Measurements from ENCODE around the gene MAD1L1.

The MAD1L1 gene

DNA sequence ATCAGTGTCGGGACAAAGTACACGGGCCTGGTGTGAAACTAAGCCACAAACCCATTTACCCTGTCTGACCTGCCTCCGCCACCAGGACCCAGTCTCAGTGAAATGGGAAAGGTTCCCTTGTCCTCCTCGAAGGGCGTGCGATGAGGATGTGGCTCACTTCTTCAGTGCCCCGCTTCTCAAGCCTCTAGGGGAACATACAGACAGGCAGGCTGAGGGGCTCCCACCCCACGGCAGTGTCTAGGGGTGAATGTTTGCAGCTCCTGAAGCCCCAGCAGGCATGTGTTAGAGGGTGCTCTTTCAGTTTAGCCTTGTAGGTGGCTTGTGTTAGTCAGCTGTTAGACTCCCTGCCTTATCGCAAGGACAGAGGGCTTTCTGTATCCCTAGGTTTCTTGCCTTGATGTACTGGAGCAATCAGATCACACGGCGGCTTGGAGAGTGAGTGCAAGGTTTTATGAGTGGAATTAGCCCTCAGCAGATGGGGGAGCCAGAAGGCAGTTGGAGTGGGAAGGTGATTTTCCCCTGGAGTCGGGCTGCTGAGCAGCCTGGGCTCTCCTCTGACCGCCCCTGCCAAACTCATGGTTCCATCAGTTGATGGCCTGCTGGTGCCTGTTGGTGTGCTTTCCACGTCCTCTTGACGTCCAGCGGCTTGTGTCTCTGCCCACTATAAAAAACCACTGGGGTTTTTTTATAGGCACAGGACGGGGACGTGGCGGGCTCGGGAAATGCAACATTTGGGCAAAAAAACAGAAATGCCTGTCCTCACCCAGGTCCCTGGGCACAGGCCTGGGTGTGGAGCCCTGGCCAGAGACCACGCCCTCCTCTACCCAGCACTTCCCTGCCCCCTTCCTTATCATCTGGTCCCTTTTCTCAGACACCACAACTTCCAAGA, 10.0 kb upstream of the MAD1L1 start (continued):
- TF ChIP-seq, protein P1, sequence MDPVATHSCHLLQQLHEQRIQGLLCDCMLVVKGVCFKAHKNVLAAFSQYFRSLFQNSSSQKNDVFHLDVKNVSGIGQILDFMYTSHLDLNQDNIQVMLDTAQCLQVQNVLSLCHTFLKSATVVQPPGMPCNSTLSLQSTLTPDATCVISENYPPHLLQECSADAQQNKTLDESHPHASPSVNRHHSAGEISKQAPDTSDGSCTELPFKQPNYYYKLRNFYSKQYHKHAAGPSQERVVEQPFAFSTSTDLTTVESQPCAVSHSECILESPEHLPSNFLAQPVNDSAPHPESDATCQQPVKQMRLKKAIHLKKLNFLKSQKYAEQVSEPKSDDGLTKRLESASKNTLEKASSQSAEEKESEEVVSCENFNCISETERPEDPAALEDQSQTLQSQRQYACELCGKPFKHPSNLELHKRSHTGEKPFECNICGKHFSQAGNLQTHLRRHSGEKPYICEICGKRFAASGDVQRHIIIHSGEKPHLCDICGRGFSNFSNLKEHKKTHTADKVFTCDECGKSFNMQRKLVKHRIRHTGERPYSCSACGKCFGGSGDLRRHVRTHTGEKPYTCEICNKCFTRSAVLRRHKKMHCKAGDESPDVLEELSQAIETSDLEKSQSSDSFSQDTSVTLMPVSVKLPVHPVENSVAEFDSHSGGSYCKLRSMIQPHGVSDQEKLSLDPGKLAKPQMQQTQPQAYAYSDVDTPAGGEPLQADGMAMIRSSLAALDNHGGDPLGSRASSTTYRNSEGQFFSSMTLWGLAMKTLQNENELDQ (tag by site-specific recombination; IDR thresholded peaks at IDR 0.05; ENCODE audit: low read depth): no peak

DNA sequence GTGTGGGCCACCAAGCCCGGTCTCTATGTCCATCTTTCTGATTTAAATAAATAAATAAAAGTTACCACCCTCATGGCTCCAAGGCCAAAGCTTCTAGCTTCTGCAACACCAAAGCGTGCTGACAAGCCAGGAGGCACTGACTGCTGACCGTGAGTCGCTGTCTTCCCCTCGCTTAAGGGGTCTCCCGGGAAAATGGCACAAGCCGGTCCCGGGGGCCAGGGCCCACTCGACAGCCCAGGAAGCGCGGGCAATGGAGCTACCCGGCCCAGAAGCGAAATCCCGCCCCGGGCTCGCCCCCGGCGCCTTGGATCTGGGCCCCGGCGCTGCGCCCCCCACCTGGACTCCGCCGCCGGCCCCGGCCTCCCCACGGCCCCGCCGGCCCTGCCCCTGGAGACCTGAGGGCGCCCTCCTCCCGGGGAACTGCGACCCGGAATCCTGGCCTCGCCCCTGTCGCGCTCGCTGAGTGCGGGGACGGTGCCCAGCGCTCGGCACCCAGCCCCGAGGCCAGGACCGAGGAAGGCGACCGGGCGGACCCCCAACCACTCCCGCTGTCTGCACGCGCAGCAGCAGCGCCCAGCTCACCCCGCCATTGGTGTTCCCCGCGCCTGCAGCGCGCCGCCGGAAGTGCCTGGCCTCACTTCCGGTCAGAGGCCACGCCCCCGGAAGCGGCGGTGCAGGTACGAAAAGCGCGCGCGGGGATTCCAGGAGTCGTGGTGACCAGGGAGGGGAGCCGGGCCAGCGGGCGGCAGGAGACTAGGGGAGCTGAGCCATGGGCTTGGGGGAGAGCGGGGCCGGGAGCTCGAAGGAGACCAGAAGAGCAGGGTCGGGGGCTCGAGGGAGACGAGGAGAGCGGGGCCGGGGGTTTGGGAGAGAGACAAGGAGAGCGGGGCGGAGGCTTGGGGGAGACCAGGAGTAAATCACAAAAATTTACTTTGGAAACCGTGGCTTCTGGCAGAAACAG, 9.1 kb upstream of the MAD1L1 start, which contains the start of the genes MRM2 and NUDT1:
Gene MRM2, minus strand, starts transcription at position 626 of the 961 bp plus-strand sequence. Its CDS starts 36 bp downstream, at position 590.
Gene NUDT1, plus strand, starts transcription at position 647 of the 961 bp plus-strand sequence. CDS start 2,349 bp downstream, outside the sequence.
- CTCF ChIA-PET: interaction anchor here (0.6 to 2.6 kb wide), 3 partner anchors 10 to 106 kb away, joined by 3 to 7 read pairs (median 4); partner anchors contain the start of gene MAD1L1
- H3K36me3 ChIP-seq (ENCODE audit: control insufficient read depth in 2 of 2, insufficient read depth in 1 of 2, low read length in 2 of 2): peaks cover 31 to 33% of the 10 kb centered on the region in 2 experiments; a peak in 2 of 3 replicates
- no peaks in the 10 kb centered on the region for H3K9me3 ChIP-seq (ENCODE audit: control insufficient read depth, insufficient read depth, low read depth, low read length)
- H3K27ac ChIP-seq (ENCODE audit: extremely low read depth, low read depth, low read length): peak within 1 kb of the TSS; percentile 77
- H3K4me3 ChIP-seq (ENCODE audit: low read depth, low read length): peak within 1 kb of the TSS; percentile 99
- H3K4me1 ChIP-seq (ENCODE audit: control insufficient read depth, insufficient read depth, low read length): peaks cover 8% of the 10 kb centered on the region; the same call in 1 of the 2 replicates
- POLR2A ChIA-PET: interaction anchor here (0.7 to 3.3 kb wide), 7 partner anchors 9 to 146 kb away, joined by 3 to 25 read pairs (median 4); partner anchors contain the start of gene MAD1L1
- TF ChIP-seq ZNF114 (tag by site-specific recombination; IDR thresholded peaks at IDR 0.05) (no peak), ZNF76 (tag by site-specific recombination; IDR thresholded peaks at IDR 0.05; ENCODE audit: borderline replicate concordance, low read depth) (0 out of 2 replicates have a peak, but pooled peaks have one; percentile 19), YY1 (tag by site-specific recombination; IDR thresholded peaks at IDR 0.05) (peak; percentile 74), KLF8 (tag by site-specific recombination; IDR thresholded peaks at IDR 0.05) (0 out of 2 replicates have a peak, but pooled peaks have one; percentile 45), ZEB2 (tag by site-specific recombination; IDR thresholded peaks at IDR 0.05) (peak; percentile 86), BCL11A (tag by site-specific recombination; IDR thresholded peaks at IDR 0.05; ENCODE audit: low read depth) (peak; percentile 93), ZNF677 (tag by site-specific recombination; IDR thresholded peaks at IDR 0.05) (no peak), ZNF610 (tag by site-specific recombination; IDR thresholded peaks at IDR 0.05; ENCODE audit: borderline replicate concordance) (0 out of 2 replicates have a peak, but pooled peaks have one; percentile 33), ZNF248 (tag by site-specific recombination; IDR thresholded peaks at IDR 0.05) (no peak), ZNF394 (tag by site-specific recombination; IDR thresholded peaks at IDR 0.05; ENCODE audit: borderline replicate concordance) (peak; percentile 15; the same call in 1 of the 2 replicates), ZXDB (tag by site-specific recombination; IDR thresholded peaks at IDR 0.05) (peak; percentile 73), ZNF558 (tag by site-specific recombination; IDR thresholded peaks at IDR 0.05) (no peak), SP3 (tag by site-specific recombination; IDR thresholded peaks at IDR 0.05) (peak; percentile 68), KLF10 (tag by site-specific recombination; IDR thresholded peaks at IDR 0.05) (peak; percentile 74), KLF16 (tag by site-specific recombination; IDR thresholded peaks at IDR 0.05) (peak; percentile 85), YY2 (tag by site-specific recombination; IDR thresholded peaks at IDR 0.05) (peak; percentile 86), GLIS2 (tag by site-specific recombination; IDR thresholded peaks at IDR 0.05) (peak; percentile 37; the same call in 1 of the 2 replicates)
- TF ChIP-seq, protein P2, sequence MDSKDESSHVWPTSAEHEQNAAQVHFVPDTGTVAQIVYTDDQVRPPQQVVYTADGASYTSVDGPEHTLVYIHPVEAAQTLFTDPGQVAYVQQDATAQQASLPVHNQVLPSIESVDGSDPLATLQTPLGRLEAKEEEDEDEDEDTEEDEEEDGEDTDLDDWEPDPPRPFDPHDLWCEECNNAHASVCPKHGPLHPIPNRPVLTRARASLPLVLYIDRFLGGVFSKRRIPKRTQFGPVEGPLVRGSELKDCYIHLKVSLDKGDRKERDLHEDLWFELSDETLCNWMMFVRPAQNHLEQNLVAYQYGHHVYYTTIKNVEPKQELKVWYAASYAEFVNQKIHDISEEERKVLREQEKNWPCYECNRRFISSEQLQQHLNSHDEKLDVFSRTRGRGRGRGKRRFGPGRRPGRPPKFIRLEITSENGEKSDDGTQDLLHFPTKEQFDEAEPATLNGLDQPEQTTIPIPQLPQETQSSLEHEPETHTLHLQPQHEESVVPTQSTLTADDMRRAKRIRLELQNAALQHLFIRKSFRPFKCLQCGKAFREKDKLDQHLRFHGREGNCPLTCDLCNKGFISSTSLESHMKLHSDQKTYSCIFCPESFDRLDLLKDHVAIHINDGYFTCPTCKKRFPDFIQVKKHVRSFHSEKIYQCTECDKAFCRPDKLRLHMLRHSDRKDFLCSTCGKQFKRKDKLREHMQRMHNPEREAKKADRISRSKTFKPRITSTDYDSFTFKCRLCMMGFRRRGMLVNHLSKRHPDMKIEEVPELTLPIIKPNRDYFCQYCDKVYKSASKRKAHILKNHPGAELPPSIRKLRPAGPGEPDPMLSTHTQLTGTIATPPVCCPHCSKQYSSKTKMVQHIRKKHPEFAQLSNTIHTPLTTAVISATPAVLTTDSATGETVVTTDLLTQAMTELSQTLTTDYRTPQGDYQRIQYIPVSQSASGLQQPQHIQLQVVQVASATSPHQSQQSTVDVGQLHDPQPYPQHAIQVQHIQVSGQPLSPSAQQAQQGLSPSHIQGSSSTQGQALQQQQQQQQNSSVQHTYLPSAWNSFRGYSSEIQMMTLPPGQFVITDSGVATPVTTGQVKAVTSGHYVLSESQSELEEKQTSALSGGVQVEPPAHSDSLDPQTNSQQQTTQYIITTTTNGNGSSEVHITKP (tag by site-specific recombination; IDR thresholded peaks at IDR 0.05): 0 out of 2 replicates have a peak, but pooled peaks have one; percentile 15
- TF ChIP-seq, protein P3, sequence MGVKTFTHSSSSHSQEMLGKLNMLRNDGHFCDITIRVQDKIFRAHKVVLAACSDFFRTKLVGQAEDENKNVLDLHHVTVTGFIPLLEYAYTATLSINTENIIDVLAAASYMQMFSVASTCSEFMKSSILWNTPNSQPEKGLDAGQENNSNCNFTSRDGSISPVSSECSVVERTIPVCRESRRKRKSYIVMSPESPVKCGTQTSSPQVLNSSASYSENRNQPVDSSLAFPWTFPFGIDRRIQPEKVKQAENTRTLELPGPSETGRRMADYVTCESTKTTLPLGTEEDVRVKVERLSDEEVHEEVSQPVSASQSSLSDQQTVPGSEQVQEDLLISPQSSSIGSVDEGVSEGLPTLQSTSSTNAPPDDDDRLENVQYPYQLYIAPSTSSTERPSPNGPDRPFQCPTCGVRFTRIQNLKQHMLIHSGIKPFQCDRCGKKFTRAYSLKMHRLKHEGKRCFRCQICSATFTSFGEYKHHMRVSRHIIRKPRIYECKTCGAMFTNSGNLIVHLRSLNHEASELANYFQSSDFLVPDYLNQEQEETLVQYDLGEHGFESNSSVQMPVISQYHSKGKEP (tag by site-specific recombination; IDR thresholded peaks at IDR 0.05): no peak
- TF ChIP-seq, protein P4, sequence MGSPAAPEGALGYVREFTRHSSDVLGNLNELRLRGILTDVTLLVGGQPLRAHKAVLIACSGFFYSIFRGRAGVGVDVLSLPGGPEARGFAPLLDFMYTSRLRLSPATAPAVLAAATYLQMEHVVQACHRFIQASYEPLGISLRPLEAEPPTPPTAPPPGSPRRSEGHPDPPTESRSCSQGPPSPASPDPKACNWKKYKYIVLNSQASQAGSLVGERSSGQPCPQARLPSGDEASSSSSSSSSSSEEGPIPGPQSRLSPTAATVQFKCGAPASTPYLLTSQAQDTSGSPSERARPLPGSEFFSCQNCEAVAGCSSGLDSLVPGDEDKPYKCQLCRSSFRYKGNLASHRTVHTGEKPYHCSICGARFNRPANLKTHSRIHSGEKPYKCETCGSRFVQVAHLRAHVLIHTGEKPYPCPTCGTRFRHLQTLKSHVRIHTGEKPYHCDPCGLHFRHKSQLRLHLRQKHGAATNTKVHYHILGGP (tag by site-specific recombination; IDR thresholded peaks at IDR 0.05): no peak

Data from HEK293 (cell line).